H1 (cell line): ENCODE measurements around the gene ACACA. TPM values are rescaled to one million over a fixed set of nuclear protein-coding genes. Genes with fewer than 3 reads are reported as not detected.

ENCODE experiments used
- CTCF ChIA-PET: fragments of 300-600 bp; sonication (Branson Sonifier 250); formaldehyde crosslinking; loops from one replicate; lab custom pipeline; 2021; ENCODE audit not compliant: partially characterized antibody; lab: Charles Lee
- POLR2A ChIA-PET: fragments of 300-600 bp; sonication (Branson Sonifier 250); formaldehyde crosslinking; loops from one replicate; lab custom pipeline; 2021; ENCODE audit warnings: inconsistent platforms; ENCODE audit not compliant: partially characterized antibody; lab: Charles Lee
- DNase-seq, 2 experiments: peaks; one replicate each; pipeline versions ENCODE4 v3.0.0 to v3.0.0-alpha.2; 2010 to 2022; ENCODE audit warnings: low spot score in 2 of 2, low read depth in 1 of 2, mixed read lengths in 1 of 2
- FAIRE-seq: peaks from 2 replicates; lab custom pipeline; 2011; peaks lifted over from hg19 to GRCh38; lab: Jason Lieb, UNC
- H2AFZ ChIP-seq: 2 replicates; pipeline ENCODE4 v1.8.1; 2012; ENCODE audit warnings: low read length, inconsistent platforms
- H2AK5ac ChIP-seq: 2 replicates; pipeline ENCODE4 v1.6.1; 2013; ENCODE audit warnings: low read depth, low read length
- H2BK120ac ChIP-seq: replicated peaks from 2 replicates; pipeline ENCODE3; 2013; ENCODE audit warnings: low read depth, low read length, inconsistent platforms
- H2BK12ac ChIP-seq: 2 replicates; pipeline ENCODE4 v1.6.1; 2013; ENCODE audit warnings: low read depth, low read length
- H2BK15ac ChIP-seq: 2 replicates; pipeline ENCODE4 v1.6.1; 2013; ENCODE audit warnings: low read length
- H2BK20ac ChIP-seq: 2 replicates; pipeline ENCODE4 v1.6.1; 2013; ENCODE audit warnings: low read length
- H2BK5ac ChIP-seq: 2 replicates; pipeline ENCODE4 v1.6.1; 2013; ENCODE audit warnings: low read depth, low read length
- H3K14ac ChIP-seq: 2 replicates; pipeline ENCODE4 v1.6.1; 2013; ENCODE audit warnings: inconsistent platforms; ENCODE audit not compliant: insufficient read length
- H3K18ac ChIP-seq: 2 replicates; pipeline ENCODE4 v1.6.1; 2013; ENCODE audit warnings: low read length; ENCODE audit errors: extremely low read depth
- H3K23ac ChIP-seq: 2 replicates; pipeline ENCODE4 v1.6.1; 2013; ENCODE audit warnings: inconsistent platforms; ENCODE audit not compliant: insufficient read length
- H3K23me2 ChIP-seq: 2 replicates; pipeline ENCODE4 v1.6.1; 2013; ENCODE audit warnings: low read depth, low read length
- H3K27ac ChIP-seq: 2 replicates; pipeline ENCODE4 v1.6.1; 2011; ENCODE audit warnings: low read depth, low read length, inconsistent platforms
- H3K27me3 ChIP-seq, 4 experiments: replicated peaks in 1 of 4; 1 replicate in 1 of 4; 2 replicates in 3 of 4; pipeline versions ENCODE4 v1.6.1 to v1.8.1; 2011 to 2013; ENCODE audit warnings: low read length in 3 of 4, mild to moderate bottlenecking in 3 of 4, inconsistent platforms in 2 of 4, mixed read lengths in 2 of 4, moderate library complexity in 1 of 4; ENCODE audit not compliant: control insufficient read depth in 3 of 4, insufficient read depth in 3 of 4; ENCODE audit errors: extremely low read depth in 1 of 4
- H3K36me3 ChIP-seq, 4 experiments: 2 replicates each; pipeline versions ENCODE4 v1.6.1 to v1.8.1; 2011 to 2013; ENCODE audit warnings: mild to moderate bottlenecking in 4 of 4, low read length in 3 of 4, moderate library complexity in 2 of 4, control low read depth in 1 of 4, inconsistent platforms in 1 of 4; ENCODE audit not compliant: insufficient read depth in 4 of 4, control insufficient read depth in 2 of 4
- H3K4ac ChIP-seq: replicated peaks from 2 replicates; pipeline ENCODE3; 2013; ENCODE audit warnings: low read length, low read depth, mixed read lengths, inconsistent platforms; ENCODE audit not compliant: insufficient read length
- H3K4me1 ChIP-seq, 4 experiments: replicated peaks in 1 of 4; 1 replicate in 1 of 4; 2 replicates in 3 of 4; pipeline versions ENCODE4 v1.6.1 to v1.8.1; 2011 to 2013; ENCODE audit warnings: low read length in 3 of 4, inconsistent platforms in 2 of 4, mixed read lengths in 1 of 4; ENCODE audit not compliant: insufficient read depth in 4 of 4, control insufficient read depth in 3 of 4
- H3K4me2 ChIP-seq, 2 experiments: 2 replicates each; pipeline versions ENCODE4 v1.6.1 to v1.8.1; 2011 to 2013; ENCODE audit warnings: low read depth in 2 of 2, low read length in 2 of 2, control low read depth in 1 of 2, inconsistent platforms in 1 of 2, mild to moderate bottlenecking in 1 of 2; ENCODE audit not compliant: insufficient read depth in 1 of 2
- H3K4me3 ChIP-seq, 4 experiments: fragments of 200-600, 300-600 bp in 1 of 4; sonication (generic), shearing (Covaris generic), sonication (Bioruptor Twin) in 1 of 4; 2 replicates each; pipeline versions ENCODE4 v1.5.1 to v1.8.1; 2011 to 2016; ENCODE audit warnings: low read length in 4 of 4, low read depth in 3 of 4, control low read depth in 2 of 4, inconsistent platforms in 2 of 4, mild to moderate bottlenecking in 2 of 4, mixed read lengths in 1 of 4, moderate library complexity in 1 of 4; ENCODE audit not compliant: insufficient read depth in 2 of 4; ENCODE audit errors: extremely low read depth in 1 of 4
- H3K56ac ChIP-seq: replicated peaks from 2 replicates; pipeline ENCODE3; 2013; ENCODE audit warnings: low read depth, mild to moderate bottlenecking, mixed read lengths, low read length, inconsistent platforms; ENCODE audit not compliant: insufficient read length
- H3K79me1 ChIP-seq: 2 replicates; pipeline ENCODE4 v1.6.1; 2013; ENCODE audit warnings: low read depth, low read length, control low read depth
- H3K79me2 ChIP-seq, 2 experiments: 2 replicates each; pipeline versions ENCODE4 v1.6.1 to v1.8.1; 2012 to 2013; ENCODE audit warnings: low read length in 2 of 2, mild to moderate bottlenecking in 2 of 2, inconsistent platforms in 1 of 2; ENCODE audit not compliant: insufficient read depth in 2 of 2, control insufficient read depth in 1 of 2
- H3K9ac ChIP-seq, 4 experiments: replicated peaks in 1 of 4; 1 replicate in 1 of 4; 2 replicates in 3 of 4; pipeline versions ENCODE4 v1.6.1 to v1.8.1; 2011 to 2013; ENCODE audit warnings: low read depth in 3 of 4, low read length in 3 of 4, control low read depth in 2 of 4, mild to moderate bottlenecking in 2 of 4, moderate library complexity in 2 of 4, inconsistent platforms in 1 of 4; ENCODE audit errors: extremely low read depth in 1 of 4
- H3K9me3 ChIP-seq, 2 experiments: 2 replicates each; pipeline versions ENCODE4 v1.6.1 to v1.8.1; 2012 to 2013; ENCODE audit warnings: mild to moderate bottlenecking in 2 of 2, moderate library complexity in 2 of 2, control low read depth in 1 of 2, inconsistent platforms in 1 of 2, low read depth in 1 of 2, low read length in 1 of 2, mixed read lengths in 1 of 2; ENCODE audit not compliant: insufficient read depth in 2 of 2
- H4K20me1 ChIP-seq, 2 experiments: replicated peaks in 1 of 2; 2 replicates each; pipeline versions ENCODE3 to v1.8.1; 2011 to 2013; ENCODE audit warnings: inconsistent platforms in 2 of 2, low read length in 2 of 2, mild to moderate bottlenecking in 1 of 2; ENCODE audit not compliant: insufficient read depth in 2 of 2, control insufficient read depth in 1 of 2
- H4K5ac ChIP-seq: 2 replicates; pipeline ENCODE4 v1.6.1; 2013; ENCODE audit warnings: low read length, low read depth, mixed read lengths, inconsistent platforms; ENCODE audit not compliant: insufficient read length
- H4K8ac ChIP-seq: 2 replicates; pipeline ENCODE4 v1.8.0; 2013; ENCODE audit warnings: mild to moderate bottlenecking, moderate library complexity, low read length, inconsistent platforms; ENCODE audit not compliant: insufficient read depth; ENCODE audit errors: extremely low read depth
- H4K91ac ChIP-seq: replicated peaks from 2 replicates; pipeline ENCODE3; 2013; ENCODE audit warnings: low read length, mixed read lengths, inconsistent platforms; ENCODE audit not compliant: insufficient read length
- ATF3 ChIP-seq: IDR thresholded peaks from 2 replicates; pipeline ENCODE4 v1.6.1; 2011; ENCODE audit warnings: low read depth, mild to moderate bottlenecking, low read length; ENCODE audit not compliant: insufficient read depth
- BRCA1 ChIP-seq: IDR thresholded peaks from 2 replicates; pipeline ENCODE4 v1.6.1; 2012; ENCODE audit warnings: low read depth, low read length, improper control_type of control experiment
- CBX5 ChIP-seq: fragments of 300-800, 300-1000 bp; sonication (generic); IDR thresholded peaks from 2 replicates; pipeline ENCODE4 v1.7.1; 2016; ENCODE audit warnings: antibody characterized with exemption, low read length, low read depth
- JUND ChIP-seq: IDR thresholded peaks from 2 replicates; pipeline ENCODE4 v1.6.1; 2011; ENCODE audit warnings: mild to moderate bottlenecking, improper control_type of control experiment, low read length
- KDM1A ChIP-seq: fragments of 200-600, 300-600 bp; sonication (generic); IDR thresholded peaks from 2 replicates; pipeline ENCODE4 v1.7.1; 2016; ENCODE audit warnings: mild to moderate bottlenecking, low read length, borderline replicate concordance
- POLR2AphosphoS5 ChIP-seq: IDR thresholded peaks from 2 replicates; pipeline ENCODE4 v1.6.1; 2011; ENCODE audit warnings: low read depth, low read length
- RBBP5 ChIP-seq: IDR thresholded peaks from 2 replicates; pipeline ENCODE4 v1.7.1; 2012; ENCODE audit warnings: low read depth, mild to moderate bottlenecking, inconsistent platforms, low read length, moderate library complexity, borderline replicate concordance
- SAP30 ChIP-seq: fragments of 300-600 bp; sonication (generic); IDR thresholded peaks from 2 replicates; pipeline ENCODE4 v1.7.1; 2012; ENCODE audit warnings: low read length, moderate library complexity, mild to moderate bottlenecking, inconsistent platforms; ENCODE audit not compliant: insufficient read depth, insufficient replicate concordance
- SP2 ChIP-seq: IDR thresholded peaks from 2 replicates; pipeline ENCODE4 v1.6.1; 2012; ENCODE audit warnings: mild to moderate bottlenecking, low read length, inconsistent platforms
- SP4 ChIP-seq: IDR thresholded peaks from 2 replicates; pipeline ENCODE4 v1.6.1; 2012; ENCODE audit warnings: low read length, inconsistent platforms
- USF2 ChIP-seq: IDR thresholded peaks from 2 replicates; pipeline ENCODE4 v1.6.1; 2011; ENCODE audit warnings: low read length, improper control_type of control experiment
- whole genome bisulfite sequencing, 2 experiments: shearing (Covaris generic) in 1 of 2; methylation state at CpG; one replicate each; pipeline versions ENCODE4 v1.1.6 to v1.1.7; 2013 to 2015; ENCODE audit warnings: low lambda C conversion rate in 2 of 2, mixed read lengths in 2 of 2, inconsistent platforms in 1 of 2, low coverage in 1 of 2, missing lambda C conversion rate in 1 of 2; ENCODE audit not compliant: insufficient replicate concordance in 2 of 2, insufficient coverage in 1 of 2, insufficient read length in 1 of 2; ENCODE audit errors: extremely low coverage in 1 of 2, missing lambda C conversion rate in 1 of 2; 5-methylcytosine and 5-hydroxymethylcytosine counted together
- polyA plus RNA-seq, 7 experiments: library from polyadenylated mRNA; depleted of rRNA in 3 of 7; stranded (reverse) in 5 of 7; unstranded in 2 of 7; fragments of >200 nt in 5 of 7; fragments of 200-250 nt in 2 of 7; gene quantifications; 1 replicate in 5 of 7; 2 replicates in 1 of 7; 4 replicates in 1 of 7; pipeline versions ENCODE4 v1.2.1 to v1.2.3, GENCODE V29; 2011 to 2013; ENCODE audit warnings: missing spikeins in 2 of 7, mixed read lengths in 2 of 7
- total RNA-seq: library from RNA; stranded (reverse); fragmentation: NEBNext Ultra II Directional; extraction: Animal tissue kit (Norgen Biotek cat#: 25700); gene quantifications from 2 replicates; pipeline ENCODE4 v1.2.1, GENCODE V29; 2021
- TF ChIP-seq, protein P1 (sequence below): IDR thresholded peaks from 2 replicates; pipeline ENCODE4 v1.6.1; 2012; ENCODE audit warnings: inconsistent platforms

ACACA gene
- total and polyA plus RNA-seq, 2 of the 8 experiments (the other 6 are each of a cell fraction or from before 2014, with no cell fraction given) = 74.0 to 160 TPM

DNA sequence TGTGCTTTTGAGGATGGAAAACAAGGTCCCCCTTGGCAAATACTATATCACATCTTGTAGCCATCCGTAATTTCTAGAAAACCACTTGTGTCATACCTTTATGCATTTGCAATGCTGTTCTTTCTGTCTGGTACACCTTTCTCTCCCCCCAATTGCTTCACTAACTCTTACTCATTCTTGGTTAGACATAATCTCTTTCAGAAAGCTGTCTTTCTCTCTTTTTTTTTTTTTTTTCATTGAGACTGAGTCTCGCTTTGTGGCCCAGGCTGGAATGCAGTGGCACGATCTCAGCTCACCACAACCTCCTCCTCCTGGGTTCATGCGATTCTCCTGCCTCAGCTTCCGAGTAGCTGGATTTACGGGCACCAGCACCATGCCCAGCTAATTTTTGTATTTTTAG, 125.8 kb downstream of the ACACA start:
- H3K27me3 ChIP-seq = no peaks in the 10 kb centered on the region
- H2BK5ac ChIP-seq = no peak overlapping the region
- H3K4me3 ChIP-seq = no peak overlapping the region
- no peak overlapping the region for H4K91ac ChIP-seq
- no peak overlapping the region for H3K27ac ChIP-seq
- no peak overlapping the region for H2BK120ac ChIP-seq
- H2AFZ ChIP-seq = no peak overlapping the region
- H3K14ac ChIP-seq = no peak overlapping the region
- H3K23me2 ChIP-seq = no peaks in the 10 kb centered on the region
- no peak overlapping the region for H2BK15ac ChIP-seq
- H3K4me2 ChIP-seq = no peak overlapping the region
- no peak overlapping the region for H3K4ac ChIP-seq
- ChIA-PET CTCF (interaction anchor here (0.7 to 1.6 kb wide), 2 partner anchors 93 to 95 kb away, joined by 3 to 4 read pairs; no protein-coding TSS in a partner anchor), POLR2A (no interaction called here)
- peaks cover 3% of the 10 kb centered on the region; the same call in 1 of the 2 replicates for H3K79me1 ChIP-seq
- no peaks in the 10 kb centered on the region for H3K9me3 ChIP-seq
- H4K20me1 ChIP-seq = no peaks in the 10 kb centered on the region
- H3K79me2 ChIP-seq = no peaks in the 10 kb centered on the region
- FAIRE-seq (no peak), DNase-seq (no peak)
- H3K23ac ChIP-seq = no peak overlapping the region
- no peak overlapping the region for H3K56ac ChIP-seq
- H3K4me1 ChIP-seq = no peaks in the 10 kb centered on the region
- H4K5ac ChIP-seq = no peak overlapping the region
- no peak overlapping the region for H2BK20ac ChIP-seq
- no peak overlapping the region for H3K18ac ChIP-seq
- peaks cover 6 to 39% (median 17%) of the 10 kb centered on the region in 4 experiments; a peak in 7 of 8 replicates for H3K36me3 ChIP-seq
- H4K8ac ChIP-seq = no peak overlapping the region
- 98% methylated on average over 4 of the region's 6 CpGs; no CpG with 5 or more reads in 1 of the 2 experiments for WGBS, 2 experiments
- no peak overlapping the region for H2AK5ac ChIP-seq
- H2BK12ac ChIP-seq = no peak overlapping the region
- H3K9ac ChIP-seq = no peak overlapping the region
- TF ChIP-seq SP2 = no peak
- no peak for TF ChIP-seq ATF3
- TF ChIP-seq SP4 = no peak
- no peak for TF ChIP-seq SAP30
- no peak for TF ChIP-seq BRCA1
- no peak for TF ChIP-seq RBBP5
- TF ChIP-seq, protein P1, sequence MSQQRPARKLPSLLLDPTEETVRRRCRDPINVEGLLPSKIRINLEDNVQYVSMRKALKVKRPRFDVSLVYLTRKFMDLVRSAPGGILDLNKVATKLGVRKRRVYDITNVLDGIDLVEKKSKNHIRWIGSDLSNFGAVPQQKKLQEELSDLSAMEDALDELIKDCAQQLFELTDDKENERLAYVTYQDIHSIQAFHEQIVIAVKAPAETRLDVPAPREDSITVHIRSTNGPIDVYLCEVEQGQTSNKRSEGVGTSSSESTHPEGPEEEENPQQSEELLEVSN = no peak
- no peak for TF ChIP-seq JUND
- no peak for TF ChIP-seq CBX5
- no peak for TF ChIP-seq POLR2AphosphoS5
- no peak for TF ChIP-seq KDM1A
- no peak for TF ChIP-seq USF2
